ENCODE results near the gene NR1H4. TPM values are rescaled to one million over a fixed set of nuclear protein-coding genes. Genes with fewer than 3 reads are reported as not detected.

Gene NR1H4
- total and polyA plus RNA-seq, 9 of the 15 experiments (the other 6 are each of a cell fraction or from before 2014, with no cell fraction given): 0.03 TPM; not detected in 8

GRCh38 chr12:100567945-100568344 is 94.3 kb downstream of the NR1H4 start:
- TF ChIP-seq TRIM25 (IDR thresholded peaks at IDR 0.05; ENCODE audit: borderline replicate concordance) (no peak), HNRNPK (IDR thresholded peaks at IDR 0.05; ENCODE audit: low read depth, low read length, poor library complexity, severe bottlenecking) (no peak), CHD1 (IDR thresholded peaks at IDR 0.05; ENCODE audit: low read length) (no peak), ZNF24 (IDR thresholded peaks at IDR 0.05) (no peak), HINFP (tag; conservative IDR thresholded peaks at IDR 0.05; ENCODE audit: low read depth) (no peak), ZNF311 (CRISPR knock-in tag; IDR thresholded peaks at IDR 0.05) (no peak)
- TF ChIP-seq, protein P1, sequence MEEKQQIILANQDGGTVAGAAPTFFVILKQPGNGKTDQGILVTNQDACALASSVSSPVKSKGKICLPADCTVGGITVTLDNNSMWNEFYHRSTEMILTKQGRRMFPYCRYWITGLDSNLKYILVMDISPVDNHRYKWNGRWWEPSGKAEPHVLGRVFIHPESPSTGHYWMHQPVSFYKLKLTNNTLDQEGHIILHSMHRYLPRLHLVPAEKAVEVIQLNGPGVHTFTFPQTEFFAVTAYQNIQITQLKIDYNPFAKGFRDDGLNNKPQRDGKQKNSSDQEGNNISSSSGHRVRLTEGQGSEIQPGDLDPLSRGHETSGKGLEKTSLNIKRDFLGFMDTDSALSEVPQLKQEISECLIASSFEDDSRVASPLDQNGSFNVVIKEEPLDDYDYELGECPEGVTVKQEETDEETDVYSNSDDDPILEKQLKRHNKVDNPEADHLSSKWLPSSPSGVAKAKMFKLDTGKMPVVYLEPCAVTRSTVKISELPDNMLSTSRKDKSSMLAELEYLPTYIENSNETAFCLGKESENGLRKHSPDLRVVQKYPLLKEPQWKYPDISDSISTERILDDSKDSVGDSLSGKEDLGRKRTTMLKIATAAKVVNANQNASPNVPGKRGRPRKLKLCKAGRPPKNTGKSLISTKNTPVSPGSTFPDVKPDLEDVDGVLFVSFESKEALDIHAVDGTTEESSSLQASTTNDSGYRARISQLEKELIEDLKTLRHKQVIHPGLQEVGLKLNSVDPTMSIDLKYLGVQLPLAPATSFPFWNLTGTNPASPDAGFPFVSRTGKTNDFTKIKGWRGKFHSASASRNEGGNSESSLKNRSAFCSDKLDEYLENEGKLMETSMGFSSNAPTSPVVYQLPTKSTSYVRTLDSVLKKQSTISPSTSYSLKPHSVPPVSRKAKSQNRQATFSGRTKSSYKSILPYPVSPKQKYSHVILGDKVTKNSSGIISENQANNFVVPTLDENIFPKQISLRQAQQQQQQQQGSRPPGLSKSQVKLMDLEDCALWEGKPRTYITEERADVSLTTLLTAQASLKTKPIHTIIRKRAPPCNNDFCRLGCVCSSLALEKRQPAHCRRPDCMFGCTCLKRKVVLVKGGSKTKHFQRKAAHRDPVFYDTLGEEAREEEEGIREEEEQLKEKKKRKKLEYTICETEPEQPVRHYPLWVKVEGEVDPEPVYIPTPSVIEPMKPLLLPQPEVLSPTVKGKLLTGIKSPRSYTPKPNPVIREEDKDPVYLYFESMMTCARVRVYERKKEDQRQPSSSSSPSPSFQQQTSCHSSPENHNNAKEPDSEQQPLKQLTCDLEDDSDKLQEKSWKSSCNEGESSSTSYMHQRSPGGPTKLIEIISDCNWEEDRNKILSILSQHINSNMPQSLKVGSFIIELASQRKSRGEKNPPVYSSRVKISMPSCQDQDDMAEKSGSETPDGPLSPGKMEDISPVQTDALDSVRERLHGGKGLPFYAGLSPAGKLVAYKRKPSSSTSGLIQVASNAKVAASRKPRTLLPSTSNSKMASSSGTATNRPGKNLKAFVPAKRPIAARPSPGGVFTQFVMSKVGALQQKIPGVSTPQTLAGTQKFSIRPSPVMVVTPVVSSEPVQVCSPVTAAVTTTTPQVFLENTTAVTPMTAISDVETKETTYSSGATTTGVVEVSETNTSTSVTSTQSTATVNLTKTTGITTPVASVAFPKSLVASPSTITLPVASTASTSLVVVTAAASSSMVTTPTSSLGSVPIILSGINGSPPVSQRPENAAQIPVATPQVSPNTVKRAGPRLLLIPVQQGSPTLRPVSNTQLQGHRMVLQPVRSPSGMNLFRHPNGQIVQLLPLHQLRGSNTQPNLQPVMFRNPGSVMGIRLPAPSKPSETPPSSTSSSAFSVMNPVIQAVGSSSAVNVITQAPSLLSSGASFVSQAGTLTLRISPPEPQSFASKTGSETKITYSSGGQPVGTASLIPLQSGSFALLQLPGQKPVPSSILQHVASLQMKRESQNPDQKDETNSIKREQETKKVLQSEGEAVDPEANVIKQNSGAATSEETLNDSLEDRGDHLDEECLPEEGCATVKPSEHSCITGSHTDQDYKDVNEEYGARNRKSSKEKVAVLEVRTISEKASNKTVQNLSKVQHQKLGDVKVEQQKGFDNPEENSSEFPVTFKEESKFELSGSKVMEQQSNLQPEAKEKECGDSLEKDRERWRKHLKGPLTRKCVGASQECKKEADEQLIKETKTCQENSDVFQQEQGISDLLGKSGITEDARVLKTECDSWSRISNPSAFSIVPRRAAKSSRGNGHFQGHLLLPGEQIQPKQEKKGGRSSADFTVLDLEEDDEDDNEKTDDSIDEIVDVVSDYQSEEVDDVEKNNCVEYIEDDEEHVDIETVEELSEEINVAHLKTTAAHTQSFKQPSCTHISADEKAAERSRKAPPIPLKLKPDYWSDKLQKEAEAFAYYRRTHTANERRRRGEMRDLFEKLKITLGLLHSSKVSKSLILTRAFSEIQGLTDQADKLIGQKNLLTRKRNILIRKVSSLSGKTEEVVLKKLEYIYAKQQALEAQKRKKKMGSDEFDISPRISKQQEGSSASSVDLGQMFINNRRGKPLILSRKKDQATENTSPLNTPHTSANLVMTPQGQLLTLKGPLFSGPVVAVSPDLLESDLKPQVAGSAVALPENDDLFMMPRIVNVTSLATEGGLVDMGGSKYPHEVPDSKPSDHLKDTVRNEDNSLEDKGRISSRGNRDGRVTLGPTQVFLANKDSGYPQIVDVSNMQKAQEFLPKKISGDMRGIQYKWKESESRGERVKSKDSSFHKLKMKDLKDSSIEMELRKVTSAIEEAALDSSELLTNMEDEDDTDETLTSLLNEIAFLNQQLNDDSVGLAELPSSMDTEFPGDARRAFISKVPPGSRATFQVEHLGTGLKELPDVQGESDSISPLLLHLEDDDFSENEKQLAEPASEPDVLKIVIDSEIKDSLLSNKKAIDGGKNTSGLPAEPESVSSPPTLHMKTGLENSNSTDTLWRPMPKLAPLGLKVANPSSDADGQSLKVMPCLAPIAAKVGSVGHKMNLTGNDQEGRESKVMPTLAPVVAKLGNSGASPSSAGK (IDR thresholded peaks at IDR 0.05): no peak
- Histone ChIP-seq H3K9me3 (replicated peaks; ENCODE audit: control insufficient read depth, insufficient read depth, low read depth, low read length) (no peaks in the 10 kb centered on the region), H3K36me3 (ENCODE audit: control insufficient read depth, insufficient read depth, low read length) (no peaks in the 10 kb centered on the region), H4K20me1 (replicated peaks; ENCODE audit: control insufficient read depth, insufficient read depth, low read length) (no peaks in the 10 kb centered on the region), H3K79me2 (ENCODE audit: control insufficient read depth, insufficient read depth, low read length) (no peaks in the 10 kb centered on the region), H3K27ac (ENCODE audit: extremely low read depth, low read depth, low read length) (no peak overlapping the region), H3K4me3 (no peak overlapping the region), H3K4me1 (replicated peaks in 1 of 2; ENCODE audit: control insufficient read depth in 2 of 2, insufficient read depth in 2 of 2, low read length in 2 of 2) (no peaks in the 10 kb centered on the region; a peak in 1 of 5 replicates), H3K4me2 (ENCODE audit: insufficient read depth, low read length) (no peak overlapping the region), H3K9me1 (ENCODE audit: control insufficient read depth, insufficient read depth, low read length) (no peaks in the 10 kb centered on the region), H3K27me3 (ENCODE audit: control insufficient read depth in 2 of 2, insufficient read depth in 2 of 2, low read length in 2 of 2) (no peaks in the 10 kb centered on the region), H3K9ac (ENCODE audit: insufficient read depth in 1 of 2, low read depth in 2 of 2, low read length in 2 of 2) (no peak overlapping the region), H2AFZ (ENCODE audit: low read depth, low read length) (no peak overlapping the region)
- POLR2A ChIA-PET: no interaction called here
- FAIRE-seq: no peak
- CTCF ChIA-PET (ENCODE audit: low intra/inter-chr PET ratio): no interaction called here
- BruUV-seq (replicated peaks): no TSS peak
- in situ Hi-C loops (cut with MboI): no loop called here
- intact Hi-C loops (cut with micrococcal nuclease): no loop called here
- DNase-seq (ENCODE audit: extremely low read depth in 1 of 4, low spot score in 3 of 4): no peak
- ATAC-seq: no peak

All from K562 (cell line).